Measurements from ENCODE around the gene MTCL1. TPM values are rescaled to one million over a fixed set of nuclear protein-coding genes. Genes with fewer than 3 reads are reported as not detected.

Gene MTCL1
- total and polyA plus RNA-seq, 9 of the 15 experiments (the other 6 are each of a cell fraction or from before 2014, with no cell fraction given) = 0.21 to 7.4 (median 3.7) TPM

DNA sequence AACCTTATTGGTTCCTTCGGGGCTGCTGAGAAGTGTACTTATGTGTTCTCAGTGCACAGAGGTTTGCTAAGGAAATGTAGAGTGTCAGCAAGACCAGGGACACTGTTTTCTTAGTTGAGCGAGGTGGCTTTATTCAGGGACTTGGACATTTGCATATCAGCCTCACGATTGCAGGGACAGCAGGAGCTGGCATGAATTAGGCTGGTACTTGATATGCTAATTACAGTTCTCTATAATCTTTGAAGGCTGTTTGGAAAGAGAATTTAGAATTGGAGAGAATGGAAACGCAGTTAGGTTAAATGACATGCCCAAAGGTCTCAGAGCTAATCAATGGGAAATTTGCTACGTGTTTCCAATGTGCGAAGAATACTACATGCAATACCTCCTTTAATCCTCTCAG is 18.7 kb upstream of the MTCL1 start:
- BruUV-seq (replicated peaks) = no TSS peak
- no peaks in the 10 kb centered on the region; a peak in 3 of 5 replicates for H3K4me1 ChIP-seq (replicated peaks in 1 of 2; ENCODE audit: control insufficient read depth in 2 of 2, insufficient read depth in 2 of 2, low read length in 2 of 2)
- H3K36me3 ChIP-seq (ENCODE audit: control insufficient read depth, insufficient read depth, low read length) = no peaks in the 10 kb centered on the region
- in situ Hi-C loops (cut with MboI) = no loop called here
- ATAC-seq (no peak), FAIRE-seq (peak; percentile 72), DNase-seq (ENCODE audit: extremely low read depth in 1 of 4, low spot score in 3 of 4) (no peak)
- ChIA-PET CTCF (ENCODE audit: low intra/inter-chr PET ratio) (interaction anchor here (0.9 kb wide), 1 partner anchor 30 kb away, joined by 3 read pairs; no protein-coding TSS in a partner anchor), POLR2A (interaction anchor here (0.7 to 2.9 kb wide), 4 partner anchors 10 to 313 kb away, joined by 3 to 13 read pairs (median 4); no protein-coding TSS in a partner anchor)
- H3K4me3 ChIP-seq = no peak overlapping the region
- TF ChIP-seq KDM5B (IDR thresholded peaks at IDR 0.05; ENCODE audit: insufficient replicate concordance, low read depth, low read length) = no peak
- no peak overlapping the region for H3K4me2 ChIP-seq (ENCODE audit: insufficient read depth, low read length)
- 30% methylated on average over 6 of the region's 6 CpGs for WGBS (ENCODE audit: insufficient coverage, low coverage, missing lambda C conversion rate)
- H3K9me1 ChIP-seq (ENCODE audit: control insufficient read depth, insufficient read depth, low read length) = no peaks in the 10 kb centered on the region
- H2AFZ ChIP-seq (ENCODE audit: low read depth, low read length) = no peak overlapping the region
- H3K27ac ChIP-seq (ENCODE audit: extremely low read depth, low read depth, low read length) = no peak overlapping the region
- peaks cover 10 to 22% of the 10 kb centered on the region in 2 experiments; a peak in 4 of 5 replicates for H3K27me3 ChIP-seq (ENCODE audit: control insufficient read depth in 2 of 2, insufficient read depth in 2 of 2, low read length in 2 of 2)
- no peak overlapping the region for H3K9ac ChIP-seq (ENCODE audit: insufficient read depth in 1 of 2, low read depth in 2 of 2, low read length in 2 of 2)
- H3K79me2 ChIP-seq (ENCODE audit: control insufficient read depth, insufficient read depth, low read length) = no peaks in the 10 kb centered on the region
- no peaks in the 10 kb centered on the region for H4K20me1 ChIP-seq (replicated peaks; ENCODE audit: control insufficient read depth, insufficient read depth, low read length)
- H3K9me3 ChIP-seq (replicated peaks; ENCODE audit: control insufficient read depth, insufficient read depth, low read depth, low read length) = no peaks in the 10 kb centered on the region
- intact Hi-C loops (cut with micrococcal nuclease) = loop anchor here (10.0 kb wide), 1 partner anchor 108 kb away; no protein-coding TSS in a partner anchor

DNA sequence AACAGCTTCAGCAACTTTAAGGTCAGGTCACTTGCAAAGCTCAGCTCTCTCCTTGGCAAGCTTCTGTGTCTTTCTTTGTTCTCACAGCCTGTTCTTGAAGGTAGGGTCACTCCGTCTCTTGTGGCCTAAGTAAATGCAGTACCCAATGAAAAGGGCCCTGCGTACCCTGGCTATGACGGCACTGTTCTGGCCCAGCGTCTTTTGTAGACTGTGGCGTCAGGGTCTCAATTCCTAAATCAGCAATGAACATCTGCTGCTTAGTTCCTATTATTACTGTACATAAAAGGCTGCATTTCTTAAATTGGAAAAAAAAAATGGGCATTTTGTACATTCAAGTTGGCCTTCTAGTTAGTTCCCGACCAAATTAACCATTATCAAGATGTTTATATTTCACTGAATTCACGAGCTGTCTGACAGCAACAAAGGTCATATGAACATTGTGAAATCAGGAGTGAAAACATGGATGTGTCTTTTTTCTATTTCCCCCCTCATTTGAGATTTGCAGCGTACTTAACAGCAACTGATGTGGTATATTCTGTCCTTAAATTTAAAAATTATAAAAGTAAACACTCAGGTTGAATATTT is 17.0 kb upstream of the MTCL1 start:
- intact Hi-C loops (cut with micrococcal nuclease) (loop anchor here (10.0 kb wide), 1 partner anchor 106 kb away; no protein-coding TSS in a partner anchor), in situ Hi-C loops (cut with MboI) (no loop called here)
- H4K20me1 ChIP-seq (replicated peaks; ENCODE audit: control insufficient read depth, insufficient read depth, low read length) = no peaks in the 10 kb centered on the region
- no peak overlapping the region for H3K4me3 ChIP-seq
- CTCF ChIA-PET (ENCODE audit: low intra/inter-chr PET ratio) = no interaction called here
- no peak for DNase-seq (ENCODE audit: extremely low read depth in 1 of 4, low spot score in 3 of 4)
- ATAC-seq = no peak
- H3K9ac ChIP-seq (ENCODE audit: insufficient read depth in 1 of 2, low read depth in 2 of 2, low read length in 2 of 2) = no peak overlapping the region
- 31% methylated on average over 8 of the region's 8 CpGs for WGBS (ENCODE audit: insufficient coverage, low coverage, missing lambda C conversion rate)
- TF ChIP-seq, protein P1, sequence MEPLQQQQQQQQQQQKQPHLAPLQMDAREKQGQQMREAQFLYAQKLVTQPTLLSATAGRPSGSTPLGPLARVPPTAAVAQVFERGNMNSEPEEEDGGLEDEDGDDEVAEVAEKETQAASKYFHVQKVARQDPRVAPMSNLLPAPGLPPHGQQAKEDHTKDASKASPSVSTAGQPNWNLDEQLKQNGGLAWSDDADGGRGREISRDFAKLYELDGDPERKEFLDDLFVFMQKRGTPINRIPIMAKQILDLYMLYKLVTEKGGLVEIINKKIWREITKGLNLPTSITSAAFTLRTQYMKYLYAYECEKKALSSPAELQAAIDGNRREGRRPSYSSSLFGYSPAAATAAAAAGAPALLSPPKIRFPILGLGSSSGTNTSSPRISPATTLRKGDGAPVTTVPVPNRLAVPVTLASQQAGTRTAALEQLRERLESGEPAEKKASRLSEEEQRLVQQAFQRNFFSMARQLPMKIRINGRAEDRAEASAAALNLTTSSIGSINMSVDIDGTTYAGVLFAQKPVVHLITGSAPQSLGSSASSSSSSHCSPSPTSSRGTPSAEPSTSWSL (CRISPR knock-in tag; IDR thresholded peaks at IDR 0.05; ENCODE audit: borderline replicate concordance) = no peak
- no peak for TF ChIP-seq ZNF507 (tag; conservative IDR thresholded peaks at IDR 0.05)
- no peak for TF ChIP-seq DNMT1 (IDR thresholded peaks at IDR 0.05)
- TF ChIP-seq ZFX (CRISPR knock-in tag; IDR thresholded peaks at IDR 0.05) = peak; percentile 14; the same call in 1 of the 2 replicates
- TF ChIP-seq, protein P2, sequence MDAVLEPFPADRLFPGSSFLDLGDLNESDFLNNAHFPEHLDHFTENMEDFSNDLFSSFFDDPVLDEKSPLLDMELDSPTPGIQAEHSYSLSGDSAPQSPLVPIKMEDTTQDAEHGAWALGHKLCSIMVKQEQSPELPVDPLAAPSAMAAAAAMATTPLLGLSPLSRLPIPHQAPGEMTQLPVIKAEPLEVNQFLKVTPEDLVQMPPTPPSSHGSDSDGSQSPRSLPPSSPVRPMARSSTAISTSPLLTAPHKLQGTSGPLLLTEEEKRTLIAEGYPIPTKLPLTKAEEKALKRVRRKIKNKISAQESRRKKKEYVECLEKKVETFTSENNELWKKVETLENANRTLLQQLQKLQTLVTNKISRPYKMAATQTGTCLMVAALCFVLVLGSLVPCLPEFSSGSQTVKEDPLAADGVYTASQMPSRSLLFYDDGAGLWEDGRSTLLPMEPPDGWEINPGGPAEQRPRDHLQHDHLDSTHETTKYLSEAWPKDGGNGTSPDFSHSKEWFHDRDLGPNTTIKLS (IDR thresholded peaks at IDR 0.05; ENCODE audit: borderline replicate concordance, low read depth) = no peak
- TF ChIP-seq CEBPB (tag; IDR thresholded peaks at IDR 0.05) = 0 out of 2 replicates have a peak, but pooled peaks have one; percentile 25
- TF ChIP-seq RFX7 (CRISPR knock-in tag; IDR thresholded peaks at IDR 0.05) = no peak
- H2AFZ ChIP-seq (ENCODE audit: low read depth, low read length) = no peak overlapping the region
- no peaks in the 10 kb centered on the region for H3K9me3 ChIP-seq (replicated peaks; ENCODE audit: control insufficient read depth, insufficient read depth, low read depth, low read length)
- H3K36me3 ChIP-seq (ENCODE audit: control insufficient read depth, insufficient read depth, low read length) = no peaks in the 10 kb centered on the region
- no peaks in the 10 kb centered on the region for H3K79me2 ChIP-seq (ENCODE audit: control insufficient read depth, insufficient read depth, low read length)
- H3K4me2 ChIP-seq (ENCODE audit: insufficient read depth, low read length) = no peak overlapping the region
- BruUV-seq (replicated peaks) = no TSS peak
- H3K9me1 ChIP-seq (ENCODE audit: control insufficient read depth, insufficient read depth, low read length) = no peaks in the 10 kb centered on the region
- no peak overlapping the region for H3K27ac ChIP-seq (ENCODE audit: extremely low read depth, low read depth, low read length)
- POLR2A ChIA-PET = interaction anchor here (0.6 kb wide), 3 partner anchors 108 to 473 kb away, joined by 3 read pairs; no protein-coding TSS in a partner anchor
- no peak for FAIRE-seq
- peaks cover 10 to 22% of the 10 kb centered on the region in 2 experiments; a peak in 4 of 5 replicates for H3K27me3 ChIP-seq (ENCODE audit: control insufficient read depth in 2 of 2, insufficient read depth in 2 of 2, low read length in 2 of 2)
- no peaks in the 10 kb centered on the region; a peak in 3 of 5 replicates for H3K4me1 ChIP-seq (replicated peaks in 1 of 2; ENCODE audit: control insufficient read depth in 2 of 2, insufficient read depth in 2 of 2, low read length in 2 of 2)

All from K562 (cell line).